H9 (cell line): Measurements from ENCODE around the gene OR1L6. TPM values are rescaled to one million over a fixed set of nuclear protein-coding genes. Genes with fewer than 3 reads are reported as not detected.

Source experiments
- DNase-seq: peaks from one replicate; pipeline ENCODE4 v3.0.0-alpha.2; 2017
- H2AFZ ChIP-seq: one replicate; pipeline ENCODE4 v1.6.1; 2013; ENCODE audit warnings: mild to moderate bottlenecking, low read length, control low read depth, moderate library complexity
- H2AK5ac ChIP-seq: 2 replicates; pipeline ENCODE4 v1.6.1; 2013; ENCODE audit warnings: low read length, control low read depth, mixed read lengths; ENCODE audit not compliant: insufficient read length
- H2BK120ac ChIP-seq: one replicate; pipeline ENCODE4 v1.6.1; 2013; ENCODE audit warnings: low read depth, mild to moderate bottlenecking, low read length, control low read depth, inconsistent platforms; ENCODE audit not compliant: poor library complexity, severe bottlenecking
- H2BK12ac ChIP-seq: 2 replicates; pipeline ENCODE4 v1.6.1; 2013; ENCODE audit warnings: low read length, control low read depth, mixed read lengths, low read depth; ENCODE audit not compliant: insufficient read length
- H2BK15ac ChIP-seq: 2 replicates; pipeline ENCODE4 v1.6.1; 2013; ENCODE audit warnings: low read depth, low read length, control low read depth
- H2BK20ac ChIP-seq: one replicate; pipeline ENCODE4 v1.6.1; 2013; ENCODE audit warnings: low read depth, mild to moderate bottlenecking, low read length, control low read depth, inconsistent platforms; ENCODE audit not compliant: poor library complexity, severe bottlenecking
- H2BK5ac ChIP-seq: 2 replicates; pipeline ENCODE4 v1.6.1; 2013; ENCODE audit warnings: low read length, control low read depth, mixed read lengths; ENCODE audit not compliant: insufficient read length
- H3K14ac ChIP-seq: 2 replicates; pipeline ENCODE4 v1.6.1; 2013; ENCODE audit warnings: low read length, control low read depth; ENCODE audit not compliant: insufficient read depth
- H3K18ac ChIP-seq: 2 replicates; pipeline ENCODE4 v1.6.1; 2013; ENCODE audit warnings: low read depth, mild to moderate bottlenecking, mixed read lengths, low read length, control low read depth; ENCODE audit not compliant: insufficient read length
- H3K23ac ChIP-seq: 2 replicates; pipeline ENCODE4 v1.6.1; 2013; ENCODE audit warnings: low read length, control low read depth, mixed read lengths, low read depth; ENCODE audit not compliant: insufficient read length
- H3K23me2 ChIP-seq: 2 replicates; pipeline ENCODE4 v1.6.1; 2013; ENCODE audit warnings: low read depth, mild to moderate bottlenecking, mixed read lengths, low read length, control low read depth; ENCODE audit not compliant: insufficient read length, poor library complexity, severe bottlenecking
- H3K27ac ChIP-seq: 2 replicates; pipeline ENCODE4 v1.5.1; 2013; ENCODE audit warnings: low read length, control low read depth, mixed read lengths, low read depth; ENCODE audit not compliant: insufficient read length
- H3K27me3 ChIP-seq: 2 replicates; pipeline ENCODE4 v1.6.1; 2013; ENCODE audit warnings: low read length, control low read depth, inconsistent platforms; ENCODE audit not compliant: insufficient read depth
- H3K4ac ChIP-seq: 2 replicates; pipeline ENCODE4 v1.6.1; 2013; ENCODE audit warnings: low read depth, mild to moderate bottlenecking, control low read depth, inconsistent platforms, low read length, moderate library complexity
- H3K4me1 ChIP-seq: 2 replicates; pipeline ENCODE4 v1.6.1; 2013; ENCODE audit warnings: low read length, control low read depth, inconsistent platforms; ENCODE audit not compliant: insufficient read depth
- H3K4me2 ChIP-seq: 2 replicates; pipeline ENCODE4 v1.6.1; 2013; ENCODE audit warnings: low read length, control low read depth, mixed read lengths; ENCODE audit not compliant: insufficient read length, insufficient read depth
- H3K56ac ChIP-seq: 2 replicates; pipeline ENCODE4 v1.6.1; 2013; ENCODE audit warnings: low read depth, mild to moderate bottlenecking, mixed read lengths, low read length, control low read depth; ENCODE audit not compliant: insufficient read length
- H3K79me1 ChIP-seq: 2 replicates; pipeline ENCODE4 v1.6.1; 2013; ENCODE audit warnings: low read depth, mild to moderate bottlenecking, moderate library complexity, low read length, control low read depth, inconsistent platforms; ENCODE audit not compliant: insufficient read depth, poor library complexity, severe bottlenecking
- H3K79me2 ChIP-seq: 2 replicates; pipeline ENCODE4 v1.6.1; 2013; ENCODE audit warnings: low read length, control low read depth, inconsistent platforms; ENCODE audit not compliant: insufficient read depth
- H3K9ac ChIP-seq: 2 replicates; pipeline ENCODE4 v1.6.1; 2013; ENCODE audit warnings: low read length, control low read depth, mixed read lengths; ENCODE audit not compliant: insufficient read length; ENCODE audit errors: extremely low read depth
- H3K9me3 ChIP-seq: one replicate; pipeline ENCODE4 v1.6.1; 2013; ENCODE audit warnings: low read depth, low read length, inconsistent platforms; ENCODE audit not compliant: control insufficient read depth
- H3T11ph ChIP-seq: one replicate; pipeline ENCODE4 v1.6.1; 2013; ENCODE audit warnings: mild to moderate bottlenecking, low read length, control low read depth, inconsistent platforms
- H4K20me1 ChIP-seq: one replicate; pipeline ENCODE4 v1.6.1; 2013; ENCODE audit not compliant: control insufficient read depth, insufficient read length, insufficient read depth
- H4K5ac ChIP-seq: 2 replicates; pipeline ENCODE4 v1.6.1; 2013; ENCODE audit warnings: low read depth, mild to moderate bottlenecking, mixed read lengths, low read length, control low read depth; ENCODE audit not compliant: insufficient read length
- H4K8ac ChIP-seq: replicated peaks from 2 replicates; pipeline ENCODE4 v1.6.1; 2013; ENCODE audit warnings: low read length, control low read depth, mixed read lengths, low read depth; ENCODE audit not compliant: insufficient read length
- H4K91ac ChIP-seq: 2 replicates; pipeline ENCODE4 v1.6.1; 2013; ENCODE audit warnings: low read depth, mild to moderate bottlenecking, moderate library complexity, mixed read lengths, low read length, control low read depth; ENCODE audit not compliant: insufficient read length
- H3K27ac Mint-ChIP-seq, 3 experiments: 2 replicates in 2 of 3; 3 replicates in 1 of 3; pipeline ENCODE4 v1.8.0; 2020 to 2021; ENCODE audit warnings: mixed read lengths in 3 of 3, mild to moderate bottlenecking in 1 of 3, moderate library complexity in 1 of 3
- H3K27me3 Mint-ChIP-seq: 2 replicates; pipeline ENCODE4 v1.8.0; 2021; ENCODE audit warnings: low read depth, mild to moderate bottlenecking, moderate library complexity, mixed read lengths
- H3K36me3 Mint-ChIP-seq, 3 experiments: 2 replicates in 2 of 3; 3 replicates in 1 of 3; pipeline ENCODE4 v1.8.0; 2020 to 2021; ENCODE audit warnings: low read depth in 3 of 3, mixed read lengths in 3 of 3; ENCODE audit not compliant: insufficient read depth in 1 of 3
- H3K4me1 Mint-ChIP-seq, 2 experiments: 2 replicates each; pipeline ENCODE4 v1.8.0; 2020; ENCODE audit warnings: mixed read lengths in 2 of 2
- H3K4me3 Mint-ChIP-seq, 2 experiments: 2 replicates in 1 of 2; 3 replicates in 1 of 2; pipeline ENCODE4 v1.8.0; 2020 to 2021; ENCODE audit warnings: mild to moderate bottlenecking in 2 of 2, mixed read lengths in 2 of 2, moderate library complexity in 1 of 2
- H3K9me3 Mint-ChIP-seq, 2 experiments: 2 replicates in 1 of 2; 3 replicates in 1 of 2; pipeline ENCODE4 v1.8.0; 2020; ENCODE audit warnings: mild to moderate bottlenecking in 2 of 2, mixed read lengths in 2 of 2, moderate library complexity in 1 of 2
- WGBS: extraction: QIAGEN DNeasy Blood & Tissue Kit; methylation state at CpG from one replicate; pipeline ENCODE4 v1.1.7; 2013; ENCODE audit warnings: missing lambda C conversion rate, low lambda C conversion rate, mixed read lengths; ENCODE audit not compliant: insufficient read length; ENCODE audit errors: extremely low coverage; 5-methylcytosine and 5-hydroxymethylcytosine counted together
- total RNA-seq: library from RNA; stranded (reverse); gene quantifications from 2 replicates; pipeline ENCODE4 v1.2.1, GENCODE V29; 2021
- TF ChIP-seq, protein P1 (sequence below): fragments of 200-600 bp; sonication (generic); conservative IDR thresholded peaks from 3 replicates; pipeline ENCODE4 v1.8.0; 2021; ENCODE audit warnings: antibody characterized with exemption, mild to moderate bottlenecking

OR1L6 gene
- total RNA-seq, 1 experiment from 2014 or later: not detected

DNA sequence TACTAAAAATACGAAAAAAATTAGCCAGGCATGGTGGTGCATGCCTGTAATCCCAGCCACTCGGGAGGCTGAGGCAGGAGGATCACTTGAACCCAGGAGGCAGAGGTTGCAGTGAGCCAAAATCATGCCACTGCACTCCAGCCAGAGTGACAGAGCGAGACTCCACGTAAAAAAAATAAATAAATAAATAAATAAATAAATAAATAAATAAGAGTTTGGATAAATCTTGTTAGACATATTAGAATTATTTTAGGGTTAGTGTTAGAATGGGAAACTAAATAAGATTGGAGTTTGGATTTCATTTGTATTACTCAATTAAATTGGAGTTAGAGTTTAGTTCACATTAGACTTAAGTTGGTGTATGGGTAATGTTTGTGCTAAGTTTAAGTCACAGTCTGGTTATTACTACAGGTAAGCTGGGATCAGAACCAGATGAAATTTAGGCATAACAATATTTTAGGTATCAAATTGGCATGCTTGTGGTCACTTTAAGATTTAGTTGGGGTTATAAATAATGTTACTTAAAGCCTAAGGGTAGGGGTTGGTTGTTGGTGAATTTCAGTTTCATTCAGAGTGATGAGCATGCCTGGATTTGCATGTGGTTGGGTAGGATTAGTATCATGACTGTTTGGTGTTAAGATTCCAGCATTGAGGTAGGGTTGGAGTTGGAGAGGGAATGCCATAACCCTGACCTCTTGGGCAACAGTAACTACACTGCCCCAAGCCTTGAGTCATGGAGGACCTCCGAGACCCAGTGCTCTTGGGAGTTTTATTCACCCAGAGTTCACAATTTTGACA, 50.0 kb downstream of the OR1L6 start:
- H3K9me3 ChIP-seq: peaks cover 22% of the 10 kb centered on the region
- peaks cover 1 to 27% (median 15%) of the 10 kb centered on the region in 3 experiments; a peak in 4 of 7 replicates for H3K36me3 Mint-ChIP-seq
- no peak overlapping the region for H3K23ac ChIP-seq
- H2BK5ac ChIP-seq: no peak overlapping the region
- no peaks in the 10 kb centered on the region for H3K23me2 ChIP-seq
- H3K4me1 Mint-ChIP-seq: no peaks in the 10 kb centered on the region
- H3K27me3 Mint-ChIP-seq: peaks cover 1% of the 10 kb centered on the region
- no peak overlapping the region for H4K8ac ChIP-seq
- H3K4me2 ChIP-seq: no peak overlapping the region
- no peaks in the 10 kb centered on the region for H4K20me1 ChIP-seq
- no peak overlapping the region for H3K14ac ChIP-seq
- H2BK120ac ChIP-seq: no peak overlapping the region
- no CpG with 5 or more reads among the region's 5 CpGs for WGBS
- no peak overlapping the region for H3K56ac ChIP-seq
- no peak overlapping the region for H3K9ac ChIP-seq
- no peak overlapping the region for H2BK12ac ChIP-seq
- H3K27ac Mint-ChIP-seq: no peak overlapping the region
- no peak overlapping the region for H3T11ph ChIP-seq
- no peak overlapping the region for H2BK15ac ChIP-seq
- H2AK5ac ChIP-seq: no peak overlapping the region
- H3K9me3 Mint-ChIP-seq: peaks cover 48 to 88% of the 10 kb centered on the region in 2 experiments
- no peak overlapping the region for H2AFZ ChIP-seq
- no peak overlapping the region for H4K91ac ChIP-seq
- H3K79me1 ChIP-seq: no peaks in the 10 kb centered on the region
- H2BK20ac ChIP-seq: no peak overlapping the region
- no peak overlapping the region for H3K4me3 Mint-ChIP-seq
- no peak overlapping the region for H3K27ac ChIP-seq
- no peak for DNase-seq
- TF ChIP-seq, protein P1, sequence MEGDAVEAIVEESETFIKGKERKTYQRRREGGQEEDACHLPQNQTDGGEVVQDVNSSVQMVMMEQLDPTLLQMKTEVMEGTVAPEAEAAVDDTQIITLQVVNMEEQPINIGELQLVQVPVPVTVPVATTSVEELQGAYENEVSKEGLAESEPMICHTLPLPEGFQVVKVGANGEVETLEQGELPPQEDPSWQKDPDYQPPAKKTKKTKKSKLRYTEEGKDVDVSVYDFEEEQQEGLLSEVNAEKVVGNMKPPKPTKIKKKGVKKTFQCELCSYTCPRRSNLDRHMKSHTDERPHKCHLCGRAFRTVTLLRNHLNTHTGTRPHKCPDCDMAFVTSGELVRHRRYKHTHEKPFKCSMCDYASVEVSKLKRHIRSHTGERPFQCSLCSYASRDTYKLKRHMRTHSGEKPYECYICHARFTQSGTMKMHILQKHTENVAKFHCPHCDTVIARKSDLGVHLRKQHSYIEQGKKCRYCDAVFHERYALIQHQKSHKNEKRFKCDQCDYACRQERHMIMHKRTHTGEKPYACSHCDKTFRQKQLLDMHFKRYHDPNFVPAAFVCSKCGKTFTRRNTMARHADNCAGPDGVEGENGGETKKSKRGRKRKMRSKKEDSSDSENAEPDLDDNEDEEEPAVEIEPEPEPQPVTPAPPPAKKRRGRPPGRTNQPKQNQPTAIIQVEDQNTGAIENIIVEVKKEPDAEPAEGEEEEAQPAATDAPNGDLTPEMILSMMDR: no peak
- no peaks in the 10 kb centered on the region for H3K27me3 ChIP-seq
- no peaks in the 10 kb centered on the region for H3K79me2 ChIP-seq
- no peak overlapping the region for H3K18ac ChIP-seq
- H4K5ac ChIP-seq: no peak overlapping the region
- no peak overlapping the region for H3K4ac ChIP-seq
- no peaks in the 10 kb centered on the region for H3K4me1 ChIP-seq
